ENCODE data around the gene IPPK. TPM values are rescaled to one million over a fixed set of nuclear protein-coding genes. Genes with fewer than 3 reads are reported as not detected.
A peak's percentile ranks its signal among the peaks of the same experiment; 100 is the strongest.
"Not testable (repeated sequence)": the region's sequence is repeated elsewhere in the genome, so short reads cannot be mapped to it uniquely, and the experiment has no call there.

IPPK gene
- total RNA-seq, 1 donor from 2014 or later: 7.6 TPM

GRCh38 chr9:92623936-92624335 lies 46.0 kb downstream of the IPPK start:
- intact Hi-C loops (cut with micrococcal nuclease): not testable (repeated sequence)

GRCh38 chr9:92620845-92621244 lies 49.1 kb downstream of the IPPK start:
- intact Hi-C loops (cut with micrococcal nuclease): no loop called here
- ATAC-seq: peak; percentile 13
- no peak for DNase-seq

More at GRCh38 chr9:92623936-92624335, 46.0 kb downstream of the IPPK start:
- DNase-seq, ATAC-seq: not testable (repeated sequence)

- no peak for DNase-seq
- no peak for ATAC-seq
- intact Hi-C loops (cut with micrococcal nuclease): no loop called here
Observed at GRCh38 chr9:92619601-92620300, 50.2 kb downstream of the IPPK start.

- no peak for DNase-seq
- intact Hi-C loops (cut with micrococcal nuclease): no loop called here
- no peak for ATAC-seq
Observed at GRCh38 chr9:92618633-92619225, 51.2 kb downstream of the IPPK start.

GRCh38 chr9:92617951-92618510 lies 51.9 kb downstream of the IPPK start:
- DNase-seq: no peak
- intact Hi-C loops (cut with micrococcal nuclease): no loop called here
- ATAC-seq: no peak

- ATAC-seq (peak; percentile 6), DNase-seq (no peak)
- intact Hi-C loops (cut with micrococcal nuclease): no loop called here
Observed at GRCh38 chr9:92617195-92617813, 52.6 kb downstream of the IPPK start.

- intact Hi-C loops (cut with micrococcal nuclease): no loop called here
- ATAC-seq: peak; percentile 66
Observed at GRCh38 chr9:92616655-92617111, 53.2 kb downstream of the IPPK start.

GRCh38 chr9:92616199-92616641 lies 53.7 kb downstream of the IPPK start:
- ATAC-seq: peak; percentile 40
- no peak for DNase-seq
- intact Hi-C loops (cut with micrococcal nuclease): no loop called here

More at GRCh38 chr9:92616655-92617111, 53.2 kb downstream of the IPPK start:
- DNase-seq: peak; percentile 47

GRCh38 chr9:92615790-92616189 lies 54.1 kb downstream of the IPPK start:
- intact Hi-C loops (cut with micrococcal nuclease): no loop called here
- DNase-seq (no peak), ATAC-seq (no peak)

GRCh38 chr9:92614763-92615461 lies 55.0 kb downstream of the IPPK start:
- intact Hi-C loops (cut with micrococcal nuclease): no loop called here
- DNase-seq (no peak), ATAC-seq (no peak)

GRCh38 chr9:92614123-92614510 lies 55.8 kb downstream of the IPPK start:
- DNase-seq (no peak), ATAC-seq (no peak)
- intact Hi-C loops (cut with micrococcal nuclease): no loop called here

GRCh38 chr9:92613268-92614122 lies 56.4 kb downstream of the IPPK start:
- ATAC-seq (no peak), DNase-seq (no peak)
- intact Hi-C loops (cut with micrococcal nuclease): no loop called here

- no peak for DNase-seq
- intact Hi-C loops (cut with micrococcal nuclease): no loop called here
- ATAC-seq: no peak
Observed at GRCh38 chr9:92612816-92613215, 57.1 kb downstream of the IPPK start.

- DNase-seq (no peak), ATAC-seq (no peak)
- intact Hi-C loops (cut with micrococcal nuclease): no loop called here
Observed at GRCh38 chr9:92612292-92612691, 57.6 kb downstream of the IPPK start.

GRCh38 chr9:92611621-92612285 lies 58.2 kb downstream of the IPPK start:
- no peak for DNase-seq
- intact Hi-C loops (cut with micrococcal nuclease): no loop called here
- peak; percentile 8 for ATAC-seq

- intact Hi-C loops (cut with micrococcal nuclease): no loop called here
- DNase-seq (peak; percentile 66), ATAC-seq (peak; percentile 79)
Observed at GRCh38 chr9:92610470-92611420, 59.2 kb downstream of the IPPK start.

- intact Hi-C loops (cut with micrococcal nuclease): no loop called here
- peak; percentile 74 for ATAC-seq
- DNase-seq: peak; percentile 82
Observed at GRCh38 chr9:92608909-92609445, 61.0 kb downstream of the IPPK start.
